ENCODE results near the gene DTNA.

DNA sequence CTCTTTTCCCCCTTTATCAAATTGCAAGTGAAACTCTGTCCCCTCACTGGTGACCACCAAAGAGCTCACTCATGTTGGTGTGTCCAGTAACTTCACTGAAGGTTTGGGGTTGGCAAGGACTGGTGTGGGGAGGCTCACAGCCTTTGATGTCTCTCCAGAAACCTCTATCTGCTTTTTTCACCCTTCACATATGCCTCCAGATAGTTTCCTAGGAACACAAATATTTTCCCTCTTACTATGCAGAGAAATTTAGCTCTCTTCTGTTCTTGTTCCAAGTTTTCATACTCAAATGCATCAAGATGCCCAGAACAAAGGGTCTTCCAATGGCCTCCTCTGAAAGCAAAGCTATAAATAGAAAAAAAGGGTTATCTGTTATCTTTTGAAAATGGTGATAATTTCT, 20.7 kb downstream of the DTNA start:
- TF ChIP-seq, protein P1, sequence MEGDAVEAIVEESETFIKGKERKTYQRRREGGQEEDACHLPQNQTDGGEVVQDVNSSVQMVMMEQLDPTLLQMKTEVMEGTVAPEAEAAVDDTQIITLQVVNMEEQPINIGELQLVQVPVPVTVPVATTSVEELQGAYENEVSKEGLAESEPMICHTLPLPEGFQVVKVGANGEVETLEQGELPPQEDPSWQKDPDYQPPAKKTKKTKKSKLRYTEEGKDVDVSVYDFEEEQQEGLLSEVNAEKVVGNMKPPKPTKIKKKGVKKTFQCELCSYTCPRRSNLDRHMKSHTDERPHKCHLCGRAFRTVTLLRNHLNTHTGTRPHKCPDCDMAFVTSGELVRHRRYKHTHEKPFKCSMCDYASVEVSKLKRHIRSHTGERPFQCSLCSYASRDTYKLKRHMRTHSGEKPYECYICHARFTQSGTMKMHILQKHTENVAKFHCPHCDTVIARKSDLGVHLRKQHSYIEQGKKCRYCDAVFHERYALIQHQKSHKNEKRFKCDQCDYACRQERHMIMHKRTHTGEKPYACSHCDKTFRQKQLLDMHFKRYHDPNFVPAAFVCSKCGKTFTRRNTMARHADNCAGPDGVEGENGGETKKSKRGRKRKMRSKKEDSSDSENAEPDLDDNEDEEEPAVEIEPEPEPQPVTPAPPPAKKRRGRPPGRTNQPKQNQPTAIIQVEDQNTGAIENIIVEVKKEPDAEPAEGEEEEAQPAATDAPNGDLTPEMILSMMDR (conservative IDR thresholded peaks at IDR 0.05), result no peak
- TF ChIP-seq EZH2 (IDR thresholded peaks at IDR 0.05; ENCODE audit: low read depth), result no peak
